Stimulated activated CD4-positive, alpha-beta T cell treated with anti-CD3 and anti-CD28 coated beads, Interleukin-1b, Interleukin-23, amount 100 ng/mL, for 1 hour (primary cell): ENCODE data around the gene RETREG3.
A peak's percentile ranks its signal among the peaks of the same experiment; 100 is the strongest.

Source experiments
- DNase-seq, 2 donors: peaks; one replicate each; pipeline ENCODE4 v3.0.0-alpha.2; 2020; ENCODE audit warnings: low read depth in 2 of 2

The RETREG3 gene

DNA sequence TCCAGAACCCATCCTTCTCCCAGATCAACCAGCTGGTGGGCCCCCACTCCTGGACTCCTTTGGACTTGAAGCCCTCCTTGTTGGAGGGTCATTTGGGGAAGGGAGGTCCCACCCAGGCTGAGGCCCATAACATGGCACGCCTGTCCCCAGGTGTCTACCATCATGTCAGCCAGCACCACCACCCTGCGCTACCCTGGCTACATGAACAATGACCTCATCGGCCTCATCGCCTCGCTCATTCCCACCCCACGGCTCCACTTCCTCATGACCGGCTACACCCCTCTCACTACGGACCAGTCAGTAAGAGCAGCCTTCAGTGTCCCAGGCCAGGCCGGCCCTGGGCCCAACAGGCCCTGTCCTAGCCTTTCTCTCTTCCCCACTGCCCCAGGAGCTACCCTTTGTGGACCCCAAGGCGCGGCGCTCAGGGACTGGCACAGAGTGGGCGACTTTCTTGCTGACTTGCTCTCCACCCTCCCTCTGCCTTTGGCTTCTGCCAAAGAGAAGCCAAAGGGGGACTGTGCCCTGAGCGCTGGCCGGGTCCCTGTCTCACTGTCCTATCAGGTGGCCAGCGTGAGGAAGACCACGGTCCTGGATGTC lies 4.6 kb upstream of the RETREG3 start:
- DNase-seq, result no peak

DNA sequence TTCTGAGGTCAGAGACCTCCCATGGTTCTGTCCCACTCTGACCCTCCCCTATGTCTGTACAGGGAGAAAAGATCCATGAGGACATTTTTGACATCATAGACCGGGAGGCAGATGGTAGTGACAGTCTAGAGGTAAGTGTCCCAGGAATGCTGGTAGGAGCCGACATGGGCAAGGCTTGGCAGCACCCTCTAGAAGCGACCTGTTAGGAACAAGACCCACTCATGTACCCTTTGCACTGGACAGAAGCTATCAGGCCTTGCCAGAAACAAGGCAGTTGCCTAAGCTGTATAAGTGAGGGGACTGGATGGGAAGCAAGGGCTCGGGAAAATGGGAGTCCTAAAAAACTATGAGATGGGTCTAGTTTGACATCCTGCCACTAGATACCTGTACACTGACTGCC lies 2.8 kb upstream of the RETREG3 start:
- no peak for DNase-seq

DNA sequence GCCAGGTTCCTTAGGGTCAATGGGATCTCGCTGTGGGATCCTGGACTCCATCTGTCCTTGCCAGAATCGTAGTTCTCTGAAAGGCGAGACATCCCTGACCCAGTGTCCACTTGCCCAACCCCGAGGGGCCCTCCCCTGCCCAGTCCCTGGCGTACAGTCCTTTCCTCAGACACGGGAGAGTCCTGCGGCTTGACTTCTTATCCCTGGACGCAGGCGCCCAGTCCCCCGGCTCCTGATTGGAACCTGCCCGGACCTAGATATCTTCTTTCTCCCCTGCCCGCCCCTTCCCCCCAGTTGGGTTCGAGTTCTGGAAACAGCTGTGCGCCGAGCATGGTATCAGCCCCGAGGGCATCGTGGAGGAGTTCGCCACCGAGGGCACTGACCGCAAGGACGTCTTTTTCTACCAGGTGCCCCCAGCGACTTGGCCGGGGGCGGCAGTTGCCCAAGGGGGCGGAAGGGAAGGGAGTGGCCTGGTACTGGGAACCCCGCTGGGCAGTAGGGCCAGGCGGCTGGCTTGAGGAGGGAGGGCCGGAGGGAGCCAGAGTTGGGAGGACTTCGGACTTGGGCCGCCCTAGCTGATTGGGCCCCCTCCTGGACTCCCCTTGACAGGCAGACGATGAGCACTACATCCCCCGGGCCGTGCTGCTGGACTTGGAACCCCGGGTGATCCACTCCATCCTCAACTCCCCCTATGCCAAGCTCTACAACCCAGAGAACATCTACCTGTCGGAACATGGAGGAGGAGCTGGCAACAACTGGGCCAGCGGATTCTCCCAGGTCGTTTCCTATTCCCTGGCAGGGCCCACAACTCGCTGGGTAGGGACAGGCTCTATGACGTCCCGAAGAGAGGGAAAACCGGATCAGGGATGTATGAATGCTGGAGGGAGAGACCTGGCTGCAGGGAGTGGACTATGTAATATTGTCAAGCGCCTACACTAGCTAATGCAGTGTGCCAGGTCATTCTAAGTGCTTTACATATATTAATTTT lies 934 bp upstream of the RETREG3 start:
- peak in 1 of 2 donors; percentile 6 for DNase-seq

GRCh38 chr17:42608305-42609181 lies 631 bp downstream of the RETREG3 start:
- DNase-seq, result peak in 1 of 2 donors; percentile 2

DNA sequence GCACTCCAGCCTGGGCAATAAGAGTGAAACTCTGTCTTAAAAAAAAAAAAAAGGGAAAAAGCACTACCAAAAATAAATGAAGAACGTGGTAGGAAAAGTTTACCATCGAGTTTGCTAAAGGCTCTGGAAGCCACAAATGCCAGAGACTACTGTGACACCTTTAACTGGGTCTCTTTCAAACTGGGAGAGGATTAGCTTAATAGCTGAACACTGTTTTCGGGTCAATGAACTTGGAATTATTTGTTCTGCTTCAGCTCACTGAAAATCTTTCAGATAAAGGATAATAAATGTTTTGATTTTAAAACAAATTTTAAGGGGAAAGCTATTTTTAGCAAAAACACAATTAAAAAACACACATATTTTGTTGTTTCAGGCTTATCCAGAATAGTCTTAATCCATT lies 1.4 kb downstream of the RETREG3 start:
- no peak for DNase-seq

DNA sequence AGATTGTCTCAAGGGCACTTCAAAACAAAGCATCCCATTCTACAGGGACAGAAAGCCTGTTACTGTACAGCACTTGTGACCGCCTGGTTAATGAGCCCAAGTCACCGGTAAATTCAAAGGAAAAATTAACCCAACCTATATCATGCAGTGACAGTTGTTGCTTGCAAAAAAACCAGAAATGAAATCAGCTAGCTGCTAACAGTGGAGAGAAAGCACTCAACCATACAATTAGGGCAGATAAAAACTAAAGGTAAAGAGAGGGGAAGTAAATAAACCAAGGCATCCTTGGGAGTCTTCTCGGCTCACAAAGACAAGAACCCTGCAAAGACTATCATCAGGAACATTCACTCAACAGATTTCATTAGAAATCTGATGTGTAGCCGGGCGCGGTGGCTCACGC lies 5.9 kb downstream of the RETREG3 start:
- no peak for DNase-seq

GRCh38 chr17:42598905-42599304 lies 10.3 kb downstream of the RETREG3 start:
- no peak for DNase-seq

DNA sequence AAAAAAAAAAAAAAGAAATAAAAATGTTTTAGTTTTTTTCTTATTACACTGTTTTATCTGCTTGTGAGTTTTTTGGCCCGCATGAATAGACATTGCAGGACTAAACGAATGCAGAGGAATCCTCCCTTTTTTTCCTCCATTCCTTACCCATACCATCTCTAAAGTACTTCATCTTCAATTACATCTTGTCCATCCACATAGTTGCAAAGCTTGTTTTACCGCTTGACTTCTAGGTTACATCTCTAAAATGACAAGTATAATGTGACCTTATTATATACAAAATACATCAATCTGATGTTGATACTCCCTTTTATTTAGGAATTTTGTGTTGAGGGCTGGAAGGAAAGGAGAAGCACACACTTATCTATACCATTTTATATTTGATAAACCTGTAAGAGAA lies 12.8 kb downstream of the RETREG3 start:
- DNase-seq, result no peak

DNA sequence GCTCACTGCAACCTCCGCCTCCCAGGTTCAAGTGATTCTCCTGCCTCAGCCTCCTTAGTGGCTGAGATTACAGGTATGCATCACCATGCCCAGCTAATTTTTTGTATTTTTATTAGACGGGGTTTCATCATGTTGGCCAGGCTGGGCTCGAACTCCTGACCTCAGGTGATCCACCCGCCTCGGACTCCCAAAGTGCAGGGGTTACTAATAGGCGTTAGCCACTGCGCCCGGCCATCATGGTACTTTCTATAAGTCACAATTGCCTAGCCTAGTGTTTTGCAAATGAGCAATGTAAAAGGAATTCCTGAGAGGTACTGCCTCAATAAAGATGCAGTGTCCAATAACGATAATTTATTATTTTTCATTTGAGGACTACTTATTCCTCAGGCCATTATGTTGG lies 17.8 kb downstream of the RETREG3 start:
- no peak for DNase-seq

GRCh38 chr17:42590886-42591285 lies 18.3 kb downstream of the RETREG3 start:
- DNase-seq, result no peak

- DNase-seq, result no peak
Measured at GRCh38 chr17:42586514-42587230, 22.5 kb downstream of the RETREG3 start.

GRCh38 chr17:42585353-42585752 lies 23.8 kb downstream of the RETREG3 start:
- no peak for DNase-seq

GRCh38 chr17:42584880-42585279 lies 24.3 kb downstream of the RETREG3 start:
- no peak for DNase-seq

DNA sequence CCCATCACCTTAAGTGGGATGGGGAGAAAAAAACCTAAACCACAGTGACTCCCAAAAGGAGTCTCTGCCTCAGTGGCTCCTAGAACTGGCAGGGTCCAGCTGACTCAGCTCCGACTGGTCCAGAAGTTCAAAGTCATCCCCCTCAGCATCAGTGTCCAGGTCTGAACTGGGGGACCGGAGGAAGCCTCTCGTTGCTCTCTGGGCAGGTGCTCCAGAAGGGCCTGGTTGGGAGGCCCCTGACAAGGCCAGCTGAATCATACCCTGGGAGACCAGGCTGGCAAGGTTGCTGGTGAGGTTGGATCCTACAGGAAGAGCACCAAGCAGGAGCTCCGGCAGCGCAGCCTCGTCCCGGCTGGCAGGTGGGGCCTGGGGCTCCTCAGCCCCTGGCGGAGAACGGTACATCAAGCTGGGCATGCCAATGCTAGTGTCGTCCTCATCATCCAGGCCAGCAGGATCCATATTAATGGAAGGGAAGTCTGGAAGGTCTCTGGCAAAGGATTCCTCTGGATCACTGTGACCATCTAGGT lies 27.4 kb downstream of the RETREG3 start:
- DNase-seq, result no peak

- DNase-seq, result no peak
Measured at GRCh38 chr17:42579794-42580551, 29.2 kb downstream of the RETREG3 start.

DNA sequence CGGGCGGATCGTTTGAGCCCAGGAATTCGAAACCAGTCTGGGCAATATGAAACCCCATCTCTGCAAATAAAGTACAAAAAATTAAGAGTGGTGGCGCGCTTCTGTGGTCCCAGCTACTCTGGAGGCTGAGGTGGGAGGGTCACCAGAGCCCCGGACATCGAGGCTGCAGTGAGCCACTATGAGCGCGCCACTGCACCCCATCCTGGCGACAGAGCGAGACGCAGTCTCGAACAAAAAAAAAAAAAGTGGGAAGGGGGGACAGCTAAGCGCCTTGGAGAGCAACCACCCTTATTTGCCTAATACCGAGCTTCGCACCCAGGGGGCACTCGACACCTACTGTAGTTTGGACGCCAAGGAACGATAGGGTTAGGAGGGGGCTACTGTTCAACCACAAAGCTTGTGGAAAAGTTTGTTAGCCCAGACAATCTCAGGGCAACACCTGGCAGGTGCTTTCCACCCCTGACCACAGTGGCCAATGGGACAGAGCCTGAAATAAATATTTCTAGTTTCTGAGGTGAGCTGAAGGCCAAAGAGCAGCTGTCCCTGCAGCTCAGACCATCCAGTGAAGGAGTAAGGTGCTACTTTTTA lies 30.8 kb downstream of the RETREG3 start:
- DNase-seq, result peak in 1 of 2 donors; percentile 56

GRCh38 chr17:42577532-42578281 lies 31.5 kb downstream of the RETREG3 start, which contains the start of gene PSMC3IP:
Gene PSMC3IP, minus strand, starts transcription at chr17:42577729. Its CDS starts 43 bp downstream, at chr17:42577686.
- DNase-seq, result peak; percentile 72 to 83

DNA sequence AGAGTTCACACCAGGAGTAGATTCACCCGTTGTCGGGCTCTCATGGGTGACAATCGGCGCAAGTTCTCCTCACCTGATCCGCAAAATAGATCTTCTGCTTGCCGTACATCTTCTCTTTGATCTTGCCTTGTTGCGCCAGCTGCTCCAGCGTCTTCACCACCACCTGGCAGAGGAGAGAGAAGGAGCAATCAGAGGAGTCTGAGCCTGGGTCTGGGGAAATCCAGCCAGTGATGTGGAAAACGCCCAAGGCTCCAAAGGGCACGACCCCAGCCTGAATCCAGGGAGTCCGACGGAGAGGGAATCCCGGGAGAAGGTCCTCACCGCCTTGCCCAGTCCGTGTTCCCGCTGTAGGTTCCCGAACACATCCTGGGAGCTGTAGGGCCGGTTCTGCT lies 32.0 kb downstream of the RETREG3 start:
- DNase-seq, result no peak

DNA sequence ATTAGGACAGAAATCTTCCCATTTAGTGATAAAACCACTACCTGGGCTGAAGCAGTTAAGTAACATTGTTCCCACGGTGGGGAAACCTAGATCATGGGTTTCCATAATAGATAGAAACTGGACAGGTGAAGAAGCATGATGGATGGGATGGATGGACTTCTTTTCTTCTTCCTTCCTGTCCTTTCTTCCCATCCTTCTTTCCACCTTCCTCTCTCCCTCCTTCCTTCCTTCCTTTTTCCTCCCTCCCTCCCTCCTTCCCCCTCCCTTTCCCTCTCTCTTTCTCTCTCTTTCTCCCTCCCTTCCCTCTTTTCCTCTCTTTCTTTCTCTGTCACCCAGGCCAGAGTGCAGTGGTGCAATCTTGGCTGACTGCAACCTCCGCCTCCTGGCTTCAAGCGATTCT lies 34.7 kb downstream of the RETREG3 start:
- DNase-seq, result no peak
